GM23248 (cell line): Measurements from ENCODE around the gene CERS5. TPM values are rescaled to one million over a fixed set of nuclear protein-coding genes. Genes with fewer than 3 reads are reported as not detected.

Experiments used
- DNase-seq: peaks from one replicate; pipeline ENCODE4 v3.0.0-alpha.2; 2015
- H2AFZ ChIP-seq: fragments of 200-600 bp; sonication (generic); 2 replicates; pipeline ENCODE4 v1.6.1; 2016; ENCODE audit warnings: antibody characterized with exemption
- H3F3A ChIP-seq: fragments of 200-600 bp; sonication (generic); 2 replicates; pipeline ENCODE4 v1.6.1; 2016; ENCODE audit warnings: mild to moderate bottlenecking, antibody characterized with exemption, mixed run types; ENCODE audit not compliant: insufficient read depth
- H3K27ac ChIP-seq: fragments of 200-600 bp; sonication (generic); 2 replicates; pipeline ENCODE4 v1.5.1; 2016; ENCODE audit warnings: mild to moderate bottlenecking
- H3K27me3 ChIP-seq: fragments of 200-600 bp; sonication (generic); replicated peaks from 2 replicates; pipeline ENCODE4 v1.6.1; 2016; ENCODE audit warnings: mild to moderate bottlenecking; ENCODE audit not compliant: insufficient read depth
- H3K36me3 ChIP-seq: fragments of 200-600 bp; sonication (generic); 2 replicates; pipeline ENCODE4 v1.6.1; 2016; ENCODE audit warnings: low read depth, mild to moderate bottlenecking
- H3K4me1 ChIP-seq: fragments of 200-600 bp; sonication (generic); 2 replicates; pipeline ENCODE4 v1.6.1; 2016; ENCODE audit warnings: mild to moderate bottlenecking; ENCODE audit not compliant: insufficient read depth
- H3K4me2 ChIP-seq: fragments of 200-600 bp; sonication (generic); one replicate; pipeline ENCODE4 v1.6.1; 2016; ENCODE audit warnings: mild to moderate bottlenecking; ENCODE audit not compliant: unreplicated experiment
- H3K4me3 ChIP-seq: fragments of 200-600 bp; sonication (generic); 2 replicates; pipeline ENCODE4 v1.5.1; 2016; ENCODE audit warnings: mild to moderate bottlenecking
- H3K79me2 ChIP-seq: fragments of 200-600 bp; sonication (generic); 2 replicates; pipeline ENCODE4 v1.6.1; 2016; ENCODE audit warnings: mild to moderate bottlenecking; ENCODE audit not compliant: insufficient read depth
- H3K9ac ChIP-seq: fragments of 200-600 bp; sonication (generic); 2 replicates; pipeline ENCODE4 v1.6.1; 2016; ENCODE audit warnings: mild to moderate bottlenecking
- H3K9me2 ChIP-seq: fragments of 200-600 bp; sonication (generic); 2 replicates; pipeline ENCODE4 v1.6.1; 2016; ENCODE audit warnings: mixed run types, mild to moderate bottlenecking, moderate library complexity; ENCODE audit not compliant: insufficient read depth
- H3K9me3 ChIP-seq: fragments of 200-600 bp; sonication (generic); one replicate; pipeline ENCODE4 v1.6.1; 2017; ENCODE audit warnings: low read depth
- H4K20me1 ChIP-seq: fragments of 200-600 bp; sonication (generic); 2 replicates; pipeline ENCODE4 v1.6.0; 2016; ENCODE audit not compliant: insufficient read depth
- EZH2 ChIP-seq: fragments of 200-600 bp; sonication (generic); IDR thresholded peaks from 2 replicates; pipeline ENCODE4 v1.6.1; 2018; ENCODE audit warnings: antibody characterized with exemption, mild to moderate bottlenecking; ENCODE audit not compliant: insufficient read depth, poor library complexity, severe bottlenecking
- EZH2phosphoT487 ChIP-seq: fragments of 200-600 bp; sonication (generic); IDR thresholded peaks from 2 replicates; pipeline ENCODE4 v1.6.1; 2018; ENCODE audit warnings: antibody characterized with exemption, moderate library complexity, mild to moderate bottlenecking, low read depth; ENCODE audit not compliant: insufficient read depth
- whole genome bisulfite sequencing, 2 experiments: methylation state at CpG; one replicate each; pipeline ENCODE4 v1.1.6; 2015 to 2017; ENCODE audit warnings: low lambda C conversion rate in 2 of 2, low coverage in 1 of 2; ENCODE audit errors: missing lambda C conversion rate in 2 of 2; 5-methylcytosine and 5-hydroxymethylcytosine counted together
- in situ Hi-C: fragments of 300-500 bp; cut with MboI; formaldehyde crosslinking; loops from 2 replicates; pipeline ENCODE4 v1.15.0; 2020
- polyA plus RNA-seq: library from polyadenylated mRNA; unstranded; fragments of >200 nt; fragmentation: Nextera tagmentation; extraction: Ambion mirVana; gene quantifications from 2 replicates; pipeline ENCODE4 v1.2.1, GENCODE V29; 2016
- total RNA-seq: library from RNA; depleted of rRNA; stranded (reverse); fragments of >200 nt; shearing (Covaris generic); gene quantifications from 2 replicates; pipeline ENCODE4 v1.2.3, GENCODE V29; 2014; rRNA removed

CERS5 gene
- total and polyA plus RNA-seq, 2 experiments from 2014 or later, result 60.7 to 99.2 TPM

DNA sequence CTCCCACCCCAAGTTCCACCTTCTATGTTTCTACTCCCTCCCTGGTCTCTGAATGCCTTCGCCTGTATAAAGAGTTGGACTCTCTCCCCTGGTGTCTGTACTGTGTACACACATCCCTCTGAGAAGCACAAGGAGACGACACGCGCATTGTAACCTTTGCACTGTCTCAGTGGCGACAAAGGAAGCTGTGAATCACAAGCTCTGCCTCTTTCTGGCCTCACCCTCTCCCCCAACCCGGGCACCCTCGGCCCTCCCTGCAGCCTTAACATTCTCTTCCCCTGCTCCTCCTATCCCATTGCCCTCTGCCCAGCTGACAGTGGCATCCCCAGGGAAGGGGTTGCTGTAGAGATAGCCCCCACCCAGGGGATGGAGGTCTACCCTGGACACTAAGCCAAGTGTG, 84.5 kb downstream of the CERS5 start:
- peaks cover 14% of the 10 kb centered on the region for H3K4me1 ChIP-seq
- H3K4me2 ChIP-seq, result no peak overlapping the region
- 78 to 82% methylated on average over 7 of the region's 7 CpGs for WGBS, 2 experiments
- no peak for DNase-seq
- peaks cover 22% of the 10 kb centered on the region for H3K79me2 ChIP-seq
- no peak overlapping the region for H3K27ac ChIP-seq
- H3K9me3 ChIP-seq, result no peaks in the 10 kb centered on the region
- H3K4me3 ChIP-seq, result no peak overlapping the region
- in situ Hi-C loops, result no loop called here
- no peak overlapping the region for H2AFZ ChIP-seq
- H3K9ac ChIP-seq, result no peak overlapping the region
- H3F3A ChIP-seq, result peaks cover 18% of the 10 kb centered on the region
- H3K27me3 ChIP-seq, result no peaks in the 10 kb centered on the region
- no peaks in the 10 kb centered on the region for H4K20me1 ChIP-seq
- no peaks in the 10 kb centered on the region for H3K9me2 ChIP-seq
- no peak for TF ChIP-seq EZH2
- H3K36me3 ChIP-seq, result no peaks in the 10 kb centered on the region

DNA sequence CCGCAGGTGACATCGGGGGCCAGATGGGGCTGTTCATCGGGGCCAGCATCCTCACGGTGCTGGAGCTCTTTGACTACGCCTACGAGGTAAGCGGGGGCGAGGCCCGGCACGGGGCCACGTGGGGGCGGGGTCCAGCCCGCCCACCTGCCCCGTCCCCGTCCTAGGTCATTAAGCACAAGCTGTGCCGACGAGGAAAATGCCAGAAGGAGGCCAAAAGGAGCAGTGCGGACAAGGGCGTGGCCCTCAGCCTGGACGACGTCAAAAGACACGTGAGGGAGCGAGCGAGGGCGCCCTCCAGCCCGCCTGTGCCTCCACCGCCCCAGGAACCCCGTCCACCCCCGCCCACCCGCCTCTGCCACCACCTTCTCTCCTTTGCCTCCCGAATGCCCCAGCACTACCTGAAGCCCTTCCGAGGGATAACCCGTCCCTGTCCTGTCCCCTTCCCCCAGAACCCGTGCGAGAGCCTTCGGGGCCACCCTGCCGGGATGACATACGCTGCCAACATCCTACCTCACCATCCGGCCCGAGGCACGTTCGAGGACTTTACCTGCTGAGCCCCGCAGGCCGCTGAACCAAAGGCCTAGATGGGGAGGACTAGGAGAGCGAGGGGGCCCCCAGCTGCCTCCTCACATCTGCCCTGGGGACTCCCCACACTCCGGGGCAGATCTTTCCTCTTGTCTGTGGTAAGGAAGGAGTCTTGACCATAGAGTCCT, 85.9 kb downstream of the CERS5 start:
- TF ChIP-seq EZH2phosphoT487 (no peak), EZH2 (no peak)
- Histone ChIP-seq H3F3A (peaks cover 6% of the 10 kb centered on the region; the same call in 1 of the 2 replicates), H3K9me3 (no peaks in the 10 kb centered on the region), H3K9me2 (no peaks in the 10 kb centered on the region), H3K4me1 (peaks cover 5% of the 10 kb centered on the region; the same call in 1 of the 2 replicates), H3K79me2 (peaks cover 22% of the 10 kb centered on the region), H2AFZ (no peak overlapping the region), H3K4me3 (no peak overlapping the region), H3K9ac (no peak overlapping the region), H3K27me3 (no peaks in the 10 kb centered on the region), H4K20me1 (no peaks in the 10 kb centered on the region), H3K27ac (no peak overlapping the region), H3K4me2 (no peak overlapping the region), H3K36me3 (no peaks in the 10 kb centered on the region)
- 54 to 65% methylated on average over 24 to 46 of the region's 46 CpGs for WGBS, 2 experiments
- DNase-seq, result no peak
- in situ Hi-C loops, result no loop called here

DNA sequence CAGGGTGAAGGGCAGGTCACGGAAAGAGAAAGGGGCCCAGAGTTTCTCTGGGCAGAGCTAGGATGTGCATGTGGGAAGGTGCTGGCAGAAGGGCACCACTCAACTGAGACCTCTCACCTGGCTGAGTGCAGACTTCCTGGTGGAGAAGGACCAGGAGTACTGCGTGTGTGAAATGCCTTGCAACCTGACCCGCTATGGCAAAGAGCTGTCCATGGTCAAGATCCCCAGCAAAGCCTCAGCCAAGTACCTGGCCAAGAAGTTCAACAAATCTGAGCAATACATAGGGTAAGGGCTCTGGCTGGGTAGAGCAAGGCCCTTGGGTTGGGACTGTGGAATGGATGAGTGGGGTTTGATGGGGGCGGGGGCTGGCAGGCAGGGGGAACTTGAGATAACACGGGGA, 87.4 kb downstream of the CERS5 start:
- Histone ChIP-seq H3F3A (0 out of 2 replicates have a peak, but pooled peaks cover 4% of the 10 kb centered on the region), H3K4me3 (no peak overlapping the region), H3K9me3 (no peaks in the 10 kb centered on the region), H3K27ac (no peak overlapping the region), H3K9me2 (no peaks in the 10 kb centered on the region), H3K9ac (no peak overlapping the region), H3K27me3 (no peaks in the 10 kb centered on the region), H3K4me2 (no peak overlapping the region), H2AFZ (no peak overlapping the region), H3K36me3 (no peaks in the 10 kb centered on the region), H3K79me2 (peaks cover 14% of the 10 kb centered on the region), H3K4me1 (peaks cover 5% of the 10 kb centered on the region; the same call in 1 of the 2 replicates), H4K20me1 (no peaks in the 10 kb centered on the region)
- WGBS, 2 experiments, result 61 to 67% methylated on average over 5 of the region's 5 CpGs
- in situ Hi-C loops, result no loop called here
- TF ChIP-seq EZH2phosphoT487 (no peak), EZH2 (no peak)
- DNase-seq, result no peak

Other genes starting within 250 kb of the CERS5 start
- gene AQP2, start 216.6 kb downstream of the CERS5 start, total RNA-seq, result not detected in 2 replicates
- not detected in 2 replicates for gene AQP2, start 216.6 kb downstream of the CERS5 start, polyA plus RNA-seq
- gene AQP5, start 205.5 kb downstream of the CERS5 start, total RNA-seq, result not detected in 2 replicates
- gene AQP5, start 205.5 kb downstream of the CERS5 start, polyA plus RNA-seq, result not detected in 2 replicates
- gene AQP6, start 194.4 kb downstream of the CERS5 start, total RNA-seq, result not detected in 2 replicates
- gene AQP6, start 194.4 kb downstream of the CERS5 start, polyA plus RNA-seq, result not detected in 2 replicates
- 55.4 and 63.5 TPM in 2 replicates for gene RACGAP1, start 141.9 kb downstream of the CERS5 start, total RNA-seq
- 35.4 and 35.7 TPM in 2 replicates for gene RACGAP1, start 141.9 kb downstream of the CERS5 start, polyA plus RNA-seq
- gene ASIC1, start 109.8 kb downstream of the CERS5 start, total RNA-seq, result 0.13 and 1.9 TPM in 2 replicates
- 0.95 and 1.4 TPM in 2 replicates for gene ASIC1, start 109.8 kb downstream of the CERS5 start, polyA plus RNA-seq
- 41.9 and 48.3 TPM in 2 replicates for gene SMARCD1, start 82.0 kb downstream of the CERS5 start, total RNA-seq
- gene SMARCD1, start 82.0 kb downstream of the CERS5 start, polyA plus RNA-seq, result 6.4 and 8.2 TPM in 2 replicates
- 0.13 TPM in 1 of 2 replicates, not detected in the other for gene GPD1, start 63.4 kb downstream of the CERS5 start, total RNA-seq
- not detected in 2 replicates for gene GPD1, start 63.4 kb downstream of the CERS5 start, polyA plus RNA-seq
- gene COX14, start 55.1 kb downstream of the CERS5 start, total RNA-seq, result 24.4 and 53.4 TPM in 2 replicates
- gene COX14, start 55.1 kb downstream of the CERS5 start, polyA plus RNA-seq, result 122 and 125 TPM in 2 replicates
- 256 and 284 TPM in 2 replicates for gene LIMA1, start 116.2 kb upstream of the CERS5 start, total RNA-seq
- 166 and 180 TPM in 2 replicates for gene LIMA1, start 116.2 kb upstream of the CERS5 start, polyA plus RNA-seq
- gene FAM186A, start 229.2 kb upstream of the CERS5 start, total RNA-seq, result not detected in 2 replicates
- gene FAM186A, start 229.2 kb upstream of the CERS5 start, polyA plus RNA-seq, result not detected in 2 replicates
- 17.4 and 27.1 TPM in 2 replicates for gene LARP4, start 233.5 kb upstream of the CERS5 start, total RNA-seq
- 30.9 and 34.6 TPM in 2 replicates for gene LARP4, start 233.5 kb upstream of the CERS5 start, polyA plus RNA-seq